Measurements from ENCODE around the gene FNDC8.
"Not testable (repeated sequence)": the region's sequence is repeated elsewhere in the genome, so short reads cannot be mapped to it uniquely, and the experiment has no call there.

FNDC8 gene

GRCh38 chr17:35094902-35095301 is 26.5 kb upstream of the FNDC8 start:
- in situ Hi-C loops (cut with HindIII; ENCODE audit: low sequenced_read_pairs): no loop called here

GRCh38 chr17:35095741-35096140 is 25.7 kb upstream of the FNDC8 start:
- in situ Hi-C loops (cut with HindIII; ENCODE audit: low sequenced_read_pairs): no loop called here

- in situ Hi-C loops (cut with HindIII; ENCODE audit: low sequenced_read_pairs): no loop called here
These were observed 23.6 kb upstream of the FNDC8 start for GRCh38 chr17:35097776-35098175.

- in situ Hi-C loops (cut with HindIII; ENCODE audit: low sequenced_read_pairs): loop anchor here (5.0 kb wide), 1 partner anchor 83 kb away; no protein-coding TSS in a partner anchor
These were observed 21.5 kb upstream of the FNDC8 start for GRCh38 chr17:35099908-35100307.

GRCh38 chr17:35101036-35101435 is 20.4 kb upstream of the FNDC8 start:
- in situ Hi-C loops (cut with HindIII; ENCODE audit: low sequenced_read_pairs): loop anchor here (5.0 kb wide), 1 partner anchor 84 kb away; no protein-coding TSS in a partner anchor

GRCh38 chr17:35101725-35102124 is 19.7 kb upstream of the FNDC8 start:
- in situ Hi-C loops (cut with HindIII; ENCODE audit: low sequenced_read_pairs): loop anchor here (5.0 kb wide), 1 partner anchor 84 kb away; no protein-coding TSS in a partner anchor

GRCh38 chr17:35103271-35103670 is 18.1 kb upstream of the FNDC8 start:
- in situ Hi-C loops (cut with HindIII; ENCODE audit: low sequenced_read_pairs): loop anchor here (5.0 kb wide), 1 partner anchor 86 kb away; no protein-coding TSS in a partner anchor

- in situ Hi-C loops (cut with HindIII; ENCODE audit: low sequenced_read_pairs): loop anchor here (5.0 kb wide), 1 partner anchor 88 kb away; no protein-coding TSS in a partner anchor
These were observed 16.5 kb upstream of the FNDC8 start for GRCh38 chr17:35104844-35105450.

GRCh38 chr17:35110791-35111190 is 10.6 kb upstream of the FNDC8 start:
- in situ Hi-C loops (cut with HindIII; ENCODE audit: low sequenced_read_pairs): not testable (repeated sequence)

GRCh38 chr17:35116845-35117244 is 4.6 kb upstream of the FNDC8 start:
- in situ Hi-C loops (cut with HindIII; ENCODE audit: low sequenced_read_pairs): no loop called here

- in situ Hi-C loops (cut with HindIII; ENCODE audit: low sequenced_read_pairs): no loop called here
These were observed 3.4 kb upstream of the FNDC8 start for GRCh38 chr17:35117984-35118383.

GRCh38 chr17:35119370-35120165 is 1.8 kb upstream of the FNDC8 start, which contains the start of gene RAD51D:
Gene RAD51D (minus strand): TSS chr17:35119860. CDS start chr17:35119613, 247 bp downstream.
- in situ Hi-C loops (cut with HindIII; ENCODE audit: low sequenced_read_pairs): loop anchor here (10.0 kb wide), 1 partner anchor 575 kb away; no protein-coding TSS in a partner anchor

GRCh38 chr17:35127751-35128514 is 6.5 kb downstream of the FNDC8 start:
- in situ Hi-C loops (cut with HindIII; ENCODE audit: low sequenced_read_pairs): loop anchor here (5.0 to 25.0 kb wide), 4 partner anchors 91 to 691 kb away; no protein-coding TSS in a partner anchor

- in situ Hi-C loops (cut with HindIII; ENCODE audit: low sequenced_read_pairs): loop anchor here (5.0 to 25.0 kb wide), 4 partner anchors 92 to 692 kb away; no protein-coding TSS in a partner anchor
These were observed 7.9 kb downstream of the FNDC8 start for GRCh38 chr17:35129154-35129972.

- in situ Hi-C loops (cut with HindIII; ENCODE audit: low sequenced_read_pairs): loop anchor here (5.0 to 25.0 kb wide), 4 partner anchors 93 to 693 kb away; no protein-coding TSS in a partner anchor
These were observed 8.5 kb downstream of the FNDC8 start for GRCh38 chr17:35129973-35130351.

GRCh38 chr17:35130392-35130791 is 9.0 kb downstream of the FNDC8 start:
- in situ Hi-C loops (cut with HindIII; ENCODE audit: low sequenced_read_pairs): loop anchor here (25.0 kb wide), 2 partner anchors 293 to 693 kb away; no protein-coding TSS in a partner anchor

- in situ Hi-C loops (cut with HindIII; ENCODE audit: low sequenced_read_pairs): loop anchor here (25.0 kb wide), 2 partner anchors 295 to 695 kb away; no protein-coding TSS in a partner anchor
These were observed 10.7 kb downstream of the FNDC8 start for GRCh38 chr17:35132099-35132498.

- in situ Hi-C loops (cut with HindIII; ENCODE audit: low sequenced_read_pairs): loop anchor here (25.0 kb wide), 2 partner anchors 296 to 696 kb away; no protein-coding TSS in a partner anchor
These were observed 11.6 kb downstream of the FNDC8 start for GRCh38 chr17:35132816-35133550.

GRCh38 chr17:35135322-35135721 is 13.9 kb downstream of the FNDC8 start:
- in situ Hi-C loops (cut with HindIII; ENCODE audit: low sequenced_read_pairs): loop anchor here (25.0 kb wide), 2 partner anchors 298 to 698 kb away; no protein-coding TSS in a partner anchor

Data from endothelial cell of hepatic sinusoid (primary cell).